Muscle layer of duodenum (tissue), 2 donors: ENCODE data around the gene STIM1.

Experiments used
- H3K27ac ChIP-seq: one replicate; pipeline ENCODE4 v1.7.0; 2013; ENCODE audit warnings: mild to moderate bottlenecking, low read length
- H3K27me3 ChIP-seq: one replicate; pipeline ENCODE4 v1.7.0; 2013; ENCODE audit warnings: low read depth, mild to moderate bottlenecking, control low read depth, low read length
- H3K36me3 ChIP-seq, 2 donors: one replicate each; pipeline ENCODE4 v1.7.0; 2013; ENCODE audit warnings: low read length in 2 of 2, control low read depth in 1 of 2, mild to moderate bottlenecking in 1 of 2; ENCODE audit not compliant: insufficient read depth in 2 of 2, control insufficient read depth in 1 of 2
- H3K4me1 ChIP-seq, 2 donors: one replicate each; pipeline ENCODE4 v1.7.0; 2013; ENCODE audit warnings: low read length in 2 of 2, mild to moderate bottlenecking in 2 of 2, control low read depth in 1 of 2, moderate library complexity in 1 of 2; ENCODE audit not compliant: insufficient read depth in 2 of 2, control insufficient read depth in 1 of 2
- H3K4me3 ChIP-seq, 2 donors: one replicate each; pipeline ENCODE4 v1.7.0; 2013; ENCODE audit warnings: low read length in 2 of 2, low read depth in 1 of 2, mild to moderate bottlenecking in 1 of 2
- H3K9me3 ChIP-seq, 2 donors: one replicate each; pipeline ENCODE4 v1.7.0; 2013; ENCODE audit warnings: low read length in 2 of 2, control low read depth in 1 of 2, mild to moderate bottlenecking in 1 of 2; ENCODE audit not compliant: control insufficient read depth in 1 of 2
- donor health status: healthy.

STIM1 gene

DNA sequence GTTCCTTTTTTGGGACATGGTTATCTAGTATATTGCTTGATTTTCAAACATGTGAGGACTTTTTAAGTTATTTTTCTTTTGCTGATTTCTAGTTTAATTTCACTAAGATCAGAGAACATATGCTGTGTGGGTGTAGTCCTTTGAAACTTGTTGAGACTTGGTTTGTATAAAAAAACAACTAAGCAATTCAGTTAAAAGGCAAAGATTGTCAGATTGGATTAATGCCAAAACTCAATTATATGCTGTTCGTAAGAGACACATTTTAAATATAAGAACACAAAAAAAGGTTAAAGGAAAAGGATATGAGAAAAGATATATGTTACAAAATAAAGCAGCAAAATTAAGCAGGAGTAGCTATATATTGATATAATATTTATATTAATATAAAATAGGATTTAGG lies 221.3 kb downstream of the STIM1 start:
- H3K9me3 ChIP-seq, result no peaks in the 10 kb centered on the region
- peaks cover 0 to 8% of the 10 kb centered on the region in 2 donors for H3K4me1 ChIP-seq
- peaks cover 9 to 19% of the 10 kb centered on the region in 2 donors for H3K36me3 ChIP-seq
- no peak overlapping the region for H3K4me3 ChIP-seq
- no peaks in the 10 kb centered on the region for H3K27me3 ChIP-seq
- no peak overlapping the region for H3K27ac ChIP-seq

- Histone ChIP-seq H3K27ac (no peak overlapping the region), H3K9me3 (no peaks in the 10 kb centered on the region), H3K36me3 (peaks cover 45 to 66% of the 10 kb centered on the region in 2 donors), H3K4me1 (no peaks in the 10 kb centered on the region), H3K4me3 (no peak overlapping the region), H3K27me3 (no peaks in the 10 kb centered on the region)
Measured at GRCh38 chr11:4083198-4083597, 227.7 kb downstream of the STIM1 start.

- Histone ChIP-seq H3K27ac (no peak overlapping the region), H3K9me3 (no peaks in the 10 kb centered on the region), H3K4me3 (no peak overlapping the region), H3K4me1 (no peaks in the 10 kb centered on the region), H3K27me3 (no peaks in the 10 kb centered on the region), H3K36me3 (peaks cover 45 to 76% of the 10 kb centered on the region in 2 donors)
Measured at GRCh38 chr11:4084406-4085125, 229.1 kb downstream of the STIM1 start.

DNA sequence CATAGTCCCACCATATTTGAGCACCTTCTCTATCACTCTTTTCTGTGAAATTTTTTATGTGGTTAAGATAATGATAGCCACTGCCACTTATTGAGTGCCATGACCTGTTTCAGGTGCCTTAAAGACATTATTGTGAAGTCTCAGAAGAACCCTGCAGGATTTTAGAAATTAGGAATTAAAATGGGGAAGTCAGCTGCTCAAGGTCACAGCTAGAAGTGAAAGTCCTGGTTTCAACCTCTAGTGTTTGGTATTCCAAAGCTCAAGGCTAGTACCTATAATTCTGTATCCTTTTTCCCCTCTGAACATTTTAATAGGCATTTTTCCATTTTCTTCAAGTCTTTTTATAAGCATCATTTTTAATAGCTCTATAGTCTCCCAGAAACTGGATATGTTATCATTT lies 230.1 kb downstream of the STIM1 start:
- no peaks in the 10 kb centered on the region for H3K27me3 ChIP-seq
- peaks cover 45 to 86% of the 10 kb centered on the region in 2 donors for H3K36me3 ChIP-seq
- no peaks in the 10 kb centered on the region for H3K9me3 ChIP-seq
- no peak overlapping the region for H3K4me3 ChIP-seq
- H3K4me1 ChIP-seq, result no peaks in the 10 kb centered on the region
- no peak overlapping the region for H3K27ac ChIP-seq

DNA sequence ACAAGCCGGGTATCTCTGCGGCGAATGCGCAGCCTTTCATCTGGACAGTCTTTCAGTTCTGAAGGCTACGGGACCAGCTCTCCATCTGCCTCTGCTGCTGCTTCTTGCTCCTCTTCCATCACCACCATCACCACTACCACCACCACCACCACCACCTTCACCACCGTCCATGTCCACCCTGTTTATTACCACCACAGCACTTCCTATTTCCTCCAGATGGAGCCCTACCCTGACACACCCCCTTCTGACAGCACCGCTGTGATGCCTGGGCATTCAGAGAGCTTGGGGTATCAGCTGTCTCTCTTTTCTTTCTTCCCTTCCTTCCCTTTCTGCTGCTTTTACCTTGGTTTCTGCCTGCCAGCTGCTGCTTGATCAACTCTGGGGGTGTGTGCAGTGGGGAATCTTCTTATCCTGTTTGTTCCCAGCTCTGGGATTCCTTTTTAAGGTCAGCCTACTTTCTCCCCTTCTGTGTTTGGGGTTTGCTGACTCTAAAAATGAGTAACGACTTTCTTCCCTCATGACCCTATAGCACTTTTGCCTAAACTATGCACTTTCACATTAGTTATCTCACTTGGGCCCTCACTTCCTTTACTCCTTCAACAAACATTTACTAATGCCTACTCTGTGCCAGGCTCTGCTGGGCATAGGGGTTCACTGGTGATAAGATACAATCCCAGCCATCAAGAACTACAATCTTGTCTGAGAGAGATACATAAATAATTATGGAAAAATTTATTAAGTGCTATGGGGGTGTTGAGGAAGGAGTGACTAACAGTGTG lies 231.3 kb downstream of the STIM1 start:
- H3K9me3 ChIP-seq, result no peaks in the 10 kb centered on the region
- H3K27me3 ChIP-seq, result no peaks in the 10 kb centered on the region
- no peak overlapping the region for H3K27ac ChIP-seq
- H3K4me1 ChIP-seq, result no peaks in the 10 kb centered on the region
- peaks cover 43 to 88% of the 10 kb centered on the region in 2 donors for H3K36me3 ChIP-seq
- H3K4me3 ChIP-seq, result no peak overlapping the region

DNA sequence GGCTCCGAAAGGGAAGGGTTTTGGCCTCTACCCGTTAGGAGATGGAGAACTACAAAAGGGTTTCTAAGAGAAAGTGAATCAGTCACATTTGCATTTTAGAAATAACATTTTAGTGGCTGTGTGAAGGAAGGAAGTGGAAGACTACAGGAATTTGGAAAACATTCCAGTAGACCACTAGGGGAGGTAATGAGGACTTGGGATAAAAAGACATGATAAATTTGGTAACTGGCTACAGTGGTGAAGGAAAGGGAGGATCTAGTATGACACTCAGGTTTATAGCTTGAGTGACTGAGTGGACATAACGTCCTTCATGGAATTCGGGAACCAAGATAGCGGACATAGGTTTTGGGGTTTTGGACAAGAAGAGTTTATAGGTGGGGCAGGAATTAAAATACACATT lies 232.1 kb downstream of the STIM1 start:
- Histone ChIP-seq H3K9me3 (no peaks in the 10 kb centered on the region), H3K36me3 (peaks cover 42 to 84% of the 10 kb centered on the region in 2 donors), H3K4me3 (no peak overlapping the region), H3K27me3 (no peaks in the 10 kb centered on the region), H3K27ac (no peak overlapping the region), H3K4me1 (no peaks in the 10 kb centered on the region)

- Histone ChIP-seq H3K36me3 (peaks cover 22 to 59% of the 10 kb centered on the region in 2 donors), H3K27ac (no peak overlapping the region), H3K27me3 (no peaks in the 10 kb centered on the region), H3K9me3 (no peaks in the 10 kb centered on the region), H3K4me1 (peaks cover 0 to under 1% of the 10 kb centered on the region in 2 donors), H3K4me3 (no peak overlapping the region)
Measured at GRCh38 chr11:4090258-4090657, 234.8 kb downstream of the STIM1 start.

DNA sequence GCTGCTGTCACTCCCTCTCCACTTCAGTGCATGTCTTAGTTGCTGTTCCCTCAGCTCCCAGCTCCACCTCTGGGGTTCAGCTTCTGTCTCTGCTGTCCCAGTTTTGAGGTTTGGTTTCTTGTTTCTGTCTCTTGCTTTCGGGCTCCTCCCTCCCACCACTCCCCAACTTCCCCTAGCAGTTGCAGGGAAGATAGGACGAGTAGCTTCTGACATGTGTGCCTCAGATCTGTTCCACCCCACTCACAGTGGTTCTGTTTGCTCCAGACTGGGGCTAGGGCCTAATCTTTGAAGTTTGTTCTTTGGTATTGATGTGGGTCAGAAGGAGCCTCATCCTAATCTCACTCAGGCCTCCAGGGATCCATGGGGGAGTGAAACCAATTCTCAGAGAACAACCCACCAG lies 236.6 kb downstream of the STIM1 start:
- peaks cover 9 to 15% of the 10 kb centered on the region in 2 donors for H3K4me1 ChIP-seq
- no peaks in the 10 kb centered on the region for H3K27me3 ChIP-seq
- no peak overlapping the region for H3K4me3 ChIP-seq
- peaks cover 14 to 44% of the 10 kb centered on the region in 2 donors for H3K36me3 ChIP-seq
- no peak overlapping the region for H3K27ac ChIP-seq
- no peaks in the 10 kb centered on the region for H3K9me3 ChIP-seq

DNA sequence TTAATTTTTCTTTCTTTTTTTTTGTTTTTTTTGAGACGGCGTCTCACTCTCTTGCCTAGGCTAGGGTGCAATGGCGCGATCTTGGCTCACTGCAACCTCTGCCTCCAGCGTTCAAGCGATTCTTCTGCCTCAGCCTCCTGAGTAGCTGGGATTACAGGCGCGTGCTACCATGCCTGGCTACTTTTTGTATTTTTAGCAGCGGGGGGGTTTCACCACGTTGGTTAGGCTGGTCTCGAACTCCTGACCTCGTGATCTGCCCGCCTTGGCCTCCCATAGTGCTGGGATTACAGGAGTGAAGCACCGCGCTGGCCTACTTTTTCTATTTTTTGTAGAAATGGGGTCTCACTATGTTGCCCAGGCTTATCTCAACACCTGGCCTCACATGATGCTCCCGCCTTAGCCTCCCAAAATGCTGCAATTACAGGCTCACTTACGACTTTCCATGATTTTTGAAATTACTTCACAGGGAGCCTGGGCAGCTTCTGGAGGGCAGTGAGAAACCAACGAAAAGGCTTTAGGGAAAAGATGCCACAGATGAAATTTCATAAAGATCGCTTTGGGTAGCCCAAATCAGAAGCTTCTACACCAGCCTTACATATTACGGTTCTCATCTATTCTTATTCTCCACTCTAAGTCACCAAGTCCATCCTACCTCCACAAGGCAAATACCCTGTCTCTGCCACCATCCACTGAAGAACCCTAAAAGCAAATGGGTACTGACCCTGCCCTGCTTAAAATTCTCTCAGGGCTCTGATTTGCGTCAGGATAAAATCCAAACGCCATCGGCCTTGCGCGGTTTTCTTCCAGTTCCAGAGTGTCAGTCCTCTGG lies 238.3 kb downstream of the STIM1 start:
- Histone ChIP-seq H3K4me3 (peak overlapping the region; percentile 71 to 84), H3K36me3 (peaks cover 7 to 30% of the 10 kb centered on the region in 2 donors), H3K9me3 (no peaks in the 10 kb centered on the region), H3K27me3 (no peaks in the 10 kb centered on the region), H3K4me1 (peaks cover 9 to 17% of the 10 kb centered on the region in 2 donors), H3K27ac (peak overlapping the region; percentile 88)

- Histone ChIP-seq H3K27me3 (no peaks in the 10 kb centered on the region), H3K27ac (peak within 1 kb of the TSS; percentile 88), H3K4me1 (peaks cover 9 to 17% of the 10 kb centered on the region in 2 donors), H3K9me3 (no peaks in the 10 kb centered on the region), H3K36me3 (peaks cover 7 to 25% of the 10 kb centered on the region in 2 donors), H3K4me3 (peak within 1 kb of the TSS; percentile 71 to 84)
Measured at GRCh38 chr11:4094348-4095291, 239.2 kb downstream of the STIM1 start, which contains the start of gene RRM1. TSS of gene RRM1 (plus strand) at chr11:4094799. CDS start at chr11:4095013, 214 bp downstream.
